ENCODE measurements around the gene HERC2.

The HERC2 gene

GRCh38 chr15:28191832-28192231 is 130.1 kb downstream of the HERC2 start:
- H3K56ac ChIP-seq (ENCODE audit: low read length) = no peak overlapping the region
- H3K4me2 ChIP-seq (ENCODE audit: low read length) = no peak overlapping the region
- peaks cover 2% of the 10 kb centered on the region for H3K36me3 ChIP-seq (ENCODE audit: control insufficient read depth, insufficient read depth, low read length)
- H4K5ac ChIP-seq (ENCODE audit: low read length) = no peak overlapping the region
- no peak overlapping the region for H3K4me3 ChIP-seq (ENCODE audit: low read length)
- H3K27ac ChIP-seq (ENCODE audit: low read depth, low read length) = no peak overlapping the region
- no peaks in the 10 kb centered on the region for H3K79me1 ChIP-seq (ENCODE audit: low read length)
- no peak overlapping the region for H3K4ac ChIP-seq (ENCODE audit: low read depth, low read length)
- no peaks in the 10 kb centered on the region for H3K27me3 ChIP-seq (ENCODE audit: insufficient read depth, low read length, poor library complexity)
- H2BK15ac ChIP-seq (replicated peaks; ENCODE audit: low read depth) = no peak overlapping the region
- H3K18ac ChIP-seq (ENCODE audit: low read length) = no peak overlapping the region
- no peaks in the 10 kb centered on the region for H3K4me1 ChIP-seq (ENCODE audit: control insufficient read depth, low read depth, low read length)
- no CpG with 5 or more reads among the region's 15 CpGs for WGBS (ENCODE audit: extremely low coverage, insufficient coverage, low lambda C conversion rate)
- no peak overlapping the region for H2AK5ac ChIP-seq (ENCODE audit: low read length)
- H3K23ac ChIP-seq (ENCODE audit: low read length) = no peak overlapping the region
- no peak overlapping the region for H4K8ac ChIP-seq (ENCODE audit: low read depth, low read length)
- H2BK120ac ChIP-seq (ENCODE audit: low read depth, low read length) = no peak overlapping the region
- DNase-seq = peak; percentile 41
- no peaks in the 10 kb centered on the region for H3K79me2 ChIP-seq (ENCODE audit: control insufficient read depth, insufficient read depth, low read length)
- H2BK5ac ChIP-seq (ENCODE audit: low read length) = no peak overlapping the region
- no peak overlapping the region for H3K9ac ChIP-seq (ENCODE audit: low read length)

- no CpG with 5 or more reads among the region's 7 CpGs for WGBS (ENCODE audit: extremely low coverage, insufficient coverage, low lambda C conversion rate)
- Histone ChIP-seq H4K8ac (ENCODE audit: low read depth, low read length) (no peak overlapping the region), H3K36me3 (ENCODE audit: control insufficient read depth, insufficient read depth, low read length) (peaks cover 2% of the 10 kb centered on the region)
These were observed 131.4 kb downstream of the HERC2 start for GRCh38 chr15:28190391-28191174.

GRCh38 chr15:28185148-28185895 is 136.7 kb downstream of the HERC2 start:
- Histone ChIP-seq H2BK15ac (replicated peaks; ENCODE audit: low read depth) (no peak overlapping the region), H3K4me2 (ENCODE audit: low read length) (no peak overlapping the region), H2AK5ac (ENCODE audit: low read length) (no peak overlapping the region), H3K18ac (ENCODE audit: low read length) (no peak overlapping the region), H4K8ac (ENCODE audit: low read depth, low read length) (no peak overlapping the region), H4K5ac (ENCODE audit: low read length) (no peak overlapping the region), H3K56ac (ENCODE audit: low read length) (no peak overlapping the region), H3K9ac (ENCODE audit: low read length) (no peak overlapping the region), H2BK120ac (ENCODE audit: low read depth, low read length) (no peak overlapping the region), H3K79me1 (ENCODE audit: low read length) (no peaks in the 10 kb centered on the region), H3K27me3 (ENCODE audit: insufficient read depth, low read length, poor library complexity) (no peaks in the 10 kb centered on the region), H2BK5ac (ENCODE audit: low read length) (no peak overlapping the region), H3K4me1 (ENCODE audit: control insufficient read depth, low read depth, low read length) (no peaks in the 10 kb centered on the region), H3K79me2 (ENCODE audit: control insufficient read depth, insufficient read depth, low read length) (no peaks in the 10 kb centered on the region), H3K4me3 (ENCODE audit: low read length) (no peak overlapping the region), H3K27ac (ENCODE audit: low read depth, low read length) (no peak overlapping the region), H3K23ac (ENCODE audit: low read length) (no peak overlapping the region), H3K36me3 (ENCODE audit: control insufficient read depth, insufficient read depth, low read length) (no peaks in the 10 kb centered on the region), H3K4ac (ENCODE audit: low read depth, low read length) (no peak overlapping the region)
- no CpG with 5 or more reads among the region's 9 CpGs for whole genome bisulfite sequencing (ENCODE audit: extremely low coverage, insufficient coverage, low lambda C conversion rate)
- no peak for DNase-seq

More at GRCh38 chr15:28190391-28191174, 131.4 kb downstream of the HERC2 start:
- Histone ChIP-seq H3K4me2 (ENCODE audit: low read length) (no peak overlapping the region), H3K18ac (ENCODE audit: low read length) (no peak overlapping the region), H3K27me3 (ENCODE audit: insufficient read depth, low read length, poor library complexity) (no peaks in the 10 kb centered on the region), H2BK15ac (replicated peaks; ENCODE audit: low read depth) (no peak overlapping the region), H2AK5ac (ENCODE audit: low read length) (no peak overlapping the region), H2BK5ac (ENCODE audit: low read length) (no peak overlapping the region), H3K4me3 (ENCODE audit: low read length) (no peak overlapping the region), H3K79me2 (ENCODE audit: control insufficient read depth, insufficient read depth, low read length) (no peaks in the 10 kb centered on the region), H3K4ac (ENCODE audit: low read depth, low read length) (no peak overlapping the region), H3K56ac (ENCODE audit: low read length) (no peak overlapping the region), H3K23ac (ENCODE audit: low read length) (no peak overlapping the region), H3K9ac (ENCODE audit: low read length) (no peak overlapping the region), H3K27ac (ENCODE audit: low read depth, low read length) (no peak overlapping the region), H2BK120ac (ENCODE audit: low read depth, low read length) (no peak overlapping the region), H4K5ac (ENCODE audit: low read length) (no peak overlapping the region), H3K4me1 (ENCODE audit: control insufficient read depth, low read depth, low read length) (no peaks in the 10 kb centered on the region), H3K79me1 (ENCODE audit: low read length) (no peaks in the 10 kb centered on the region)
- DNase-seq = no peak

GRCh38 chr15:28184166-28184565 is 137.8 kb downstream of the HERC2 start:
- Histone ChIP-seq H3K18ac (ENCODE audit: low read length) (no peak overlapping the region), H3K56ac (ENCODE audit: low read length) (no peak overlapping the region), H3K23ac (ENCODE audit: low read length) (no peak overlapping the region), H2BK15ac (replicated peaks; ENCODE audit: low read depth) (no peak overlapping the region), H3K9ac (ENCODE audit: low read length) (no peak overlapping the region), H3K79me1 (ENCODE audit: low read length) (no peaks in the 10 kb centered on the region), H2BK5ac (ENCODE audit: low read length) (no peak overlapping the region), H3K27ac (ENCODE audit: low read depth, low read length) (no peak overlapping the region), H3K4ac (ENCODE audit: low read depth, low read length) (no peak overlapping the region), H3K79me2 (ENCODE audit: control insufficient read depth, insufficient read depth, low read length) (no peaks in the 10 kb centered on the region), H4K5ac (ENCODE audit: low read length) (no peak overlapping the region), H3K4me1 (ENCODE audit: control insufficient read depth, low read depth, low read length) (no peaks in the 10 kb centered on the region), H4K8ac (ENCODE audit: low read depth, low read length) (no peak overlapping the region), H2AK5ac (ENCODE audit: low read length) (no peak overlapping the region), H3K4me2 (ENCODE audit: low read length) (no peak overlapping the region), H3K4me3 (ENCODE audit: low read length) (no peak overlapping the region), H3K27me3 (ENCODE audit: insufficient read depth, low read length, poor library complexity) (no peaks in the 10 kb centered on the region), H3K36me3 (ENCODE audit: control insufficient read depth, insufficient read depth, low read length) (no peaks in the 10 kb centered on the region), H2BK120ac (ENCODE audit: low read depth, low read length) (no peak overlapping the region)
- no peak for DNase-seq
- WGBS (ENCODE audit: extremely low coverage, insufficient coverage, low lambda C conversion rate) = 100% methylated on average over 1 of the region's 2 CpGs

GRCh38 chr15:28182731-28183130 is 139.2 kb downstream of the HERC2 start:
- no peak overlapping the region for H3K4me3 ChIP-seq (ENCODE audit: low read length)
- no peaks in the 10 kb centered on the region for H3K27me3 ChIP-seq (ENCODE audit: insufficient read depth, low read length, poor library complexity)
- H3K18ac ChIP-seq (ENCODE audit: low read length) = no peak overlapping the region
- no peak overlapping the region for H4K8ac ChIP-seq (ENCODE audit: low read depth, low read length)
- H3K4me1 ChIP-seq (ENCODE audit: control insufficient read depth, low read depth, low read length) = no peaks in the 10 kb centered on the region
- DNase-seq = no peak
- H3K27ac ChIP-seq (ENCODE audit: low read depth, low read length) = no peak overlapping the region
- no peak overlapping the region for H2BK15ac ChIP-seq (replicated peaks; ENCODE audit: low read depth)
- H2BK5ac ChIP-seq (ENCODE audit: low read length) = no peak overlapping the region
- no peaks in the 10 kb centered on the region for H3K36me3 ChIP-seq (ENCODE audit: control insufficient read depth, insufficient read depth, low read length)
- H3K79me1 ChIP-seq (ENCODE audit: low read length) = no peaks in the 10 kb centered on the region
- no peak overlapping the region for H4K5ac ChIP-seq (ENCODE audit: low read length)
- H3K4ac ChIP-seq (ENCODE audit: low read depth, low read length) = no peak overlapping the region
- H2BK120ac ChIP-seq (ENCODE audit: low read depth, low read length) = no peak overlapping the region
- H3K4me2 ChIP-seq (ENCODE audit: low read length) = no peak overlapping the region
- no peak overlapping the region for H3K9ac ChIP-seq (ENCODE audit: low read length)
- H3K56ac ChIP-seq (ENCODE audit: low read length) = no peak overlapping the region
- no peak overlapping the region for H2AK5ac ChIP-seq (ENCODE audit: low read length)
- H3K79me2 ChIP-seq (ENCODE audit: control insufficient read depth, insufficient read depth, low read length) = no peaks in the 10 kb centered on the region
- no peak overlapping the region for H3K23ac ChIP-seq (ENCODE audit: low read length)
- WGBS (ENCODE audit: extremely low coverage, insufficient coverage, low lambda C conversion rate) = no CpG with 5 or more reads among the region's 8 CpGs
